Measurements from ENCODE around the gene RPRD1B. TPM values are rescaled to one million over a fixed set of nuclear protein-coding genes. Genes with fewer than 3 reads are reported as not detected.
"Not testable (repeated sequence)": the region's sequence is repeated elsewhere in the genome, so short reads cannot be mapped to it uniquely, and the experiment has no call there.

RPRD1B gene
- total RNA-seq, 4 donors from 2014 or later: 44.5 to 55.4 (median 52.4) TPM

- H3K27ac ChIP-seq: no peak overlapping the region
- H3K4me3 ChIP-seq: no peak overlapping the region
- no peaks in the 10 kb centered on the region for H3K9me3 ChIP-seq
- TF ChIP-seq, protein P1, sequence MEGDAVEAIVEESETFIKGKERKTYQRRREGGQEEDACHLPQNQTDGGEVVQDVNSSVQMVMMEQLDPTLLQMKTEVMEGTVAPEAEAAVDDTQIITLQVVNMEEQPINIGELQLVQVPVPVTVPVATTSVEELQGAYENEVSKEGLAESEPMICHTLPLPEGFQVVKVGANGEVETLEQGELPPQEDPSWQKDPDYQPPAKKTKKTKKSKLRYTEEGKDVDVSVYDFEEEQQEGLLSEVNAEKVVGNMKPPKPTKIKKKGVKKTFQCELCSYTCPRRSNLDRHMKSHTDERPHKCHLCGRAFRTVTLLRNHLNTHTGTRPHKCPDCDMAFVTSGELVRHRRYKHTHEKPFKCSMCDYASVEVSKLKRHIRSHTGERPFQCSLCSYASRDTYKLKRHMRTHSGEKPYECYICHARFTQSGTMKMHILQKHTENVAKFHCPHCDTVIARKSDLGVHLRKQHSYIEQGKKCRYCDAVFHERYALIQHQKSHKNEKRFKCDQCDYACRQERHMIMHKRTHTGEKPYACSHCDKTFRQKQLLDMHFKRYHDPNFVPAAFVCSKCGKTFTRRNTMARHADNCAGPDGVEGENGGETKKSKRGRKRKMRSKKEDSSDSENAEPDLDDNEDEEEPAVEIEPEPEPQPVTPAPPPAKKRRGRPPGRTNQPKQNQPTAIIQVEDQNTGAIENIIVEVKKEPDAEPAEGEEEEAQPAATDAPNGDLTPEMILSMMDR (IDR thresholded peaks at IDR 0.05): no peak
- no peak for TF ChIP-seq POLR2A (IDR thresholded peaks at IDR 0.05)
- H3K36me3 ChIP-seq: peaks cover 0 to 26% (median 0%) of the 10 kb centered on the region in 3 donors
- DNase-seq: no peak
- H3K4me1 ChIP-seq: no peaks in the 10 kb centered on the region
- H3K27me3 ChIP-seq: no peaks in the 10 kb centered on the region
These were observed 27.6 kb upstream of the RPRD1B start for GRCh38 chr20:38005903-38006302.

GRCh38 chr20:38007526-38007925 lies 26.0 kb upstream of the RPRD1B start:
- Histone ChIP-seq H3K4me1 (no peaks in the 10 kb centered on the region), H3K36me3 (peaks cover 0 to 26% (median 0%) of the 10 kb centered on the region in 3 donors), H3K4me3 (no peak overlapping the region), H3K9me3 (no peaks in the 10 kb centered on the region), H3K27ac (no peak overlapping the region), H3K27me3 (no peaks in the 10 kb centered on the region)
- TF ChIP-seq POLR2A (IDR thresholded peaks at IDR 0.05): no peak
- TF ChIP-seq, protein P1 (IDR thresholded peaks at IDR 0.05): no peak
- no peak for DNase-seq

GRCh38 chr20:38008233-38008944 lies 25.2 kb upstream of the RPRD1B start:
- Histone ChIP-seq H3K4me1 (no peaks in the 10 kb centered on the region), H3K27ac (no peak overlapping the region), H3K4me3 (no peak overlapping the region), H3K36me3 (peaks cover 0 to 26% (median 0%) of the 10 kb centered on the region in 3 donors), H3K27me3 (no peaks in the 10 kb centered on the region), H3K9me3 (no peaks in the 10 kb centered on the region)
- no peak for DNase-seq
- TF ChIP-seq, protein P1 (IDR thresholded peaks at IDR 0.05): no peak

GRCh38 chr20:38009416-38009815 lies 24.1 kb upstream of the RPRD1B start:
- not testable (repeated sequence) for H3K9me3 ChIP-seq, H3K27ac ChIP-seq, H3K4me3 ChIP-seq, DNase-seq, H3K4me1 ChIP-seq, H3K27me3 ChIP-seq
- peaks cover 0 to 30% (median 0%) of the 10 kb centered on the region in 3 donors for H3K36me3 ChIP-seq

DNA sequence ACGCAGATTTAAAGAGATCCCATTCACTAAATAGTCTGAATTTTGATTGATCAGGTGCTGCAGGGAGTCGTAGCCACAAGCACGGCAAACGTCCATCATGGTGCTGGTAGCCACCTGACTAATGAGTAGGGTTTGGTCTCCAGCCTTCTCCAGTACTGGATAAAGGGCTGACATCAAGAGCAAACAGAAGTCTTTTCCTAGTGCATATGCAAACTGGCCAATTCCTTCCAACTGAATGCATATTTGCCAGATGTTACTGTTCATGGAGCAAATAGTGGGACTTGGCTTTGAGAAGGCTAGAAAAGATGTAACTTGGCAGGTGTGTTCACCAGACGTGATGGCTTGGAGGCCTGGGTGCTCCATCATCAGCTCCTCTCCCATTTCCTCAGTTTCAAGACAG lies 21.9 kb upstream of the RPRD1B start:
- H3K9me3 ChIP-seq: no peaks in the 10 kb centered on the region
- no peak overlapping the region for H3K27ac ChIP-seq
- no peaks in the 10 kb centered on the region for H3K27me3 ChIP-seq
- no peak overlapping the region for H3K4me3 ChIP-seq
- H3K36me3 ChIP-seq: peaks cover 0 to 39% (median 0%) of the 10 kb centered on the region in 3 donors
- no peaks in the 10 kb centered on the region for H3K4me1 ChIP-seq
- DNase-seq: no peak
- no peak for TF ChIP-seq POLR2A (IDR thresholded peaks at IDR 0.05)
- TF ChIP-seq, protein P1 (IDR thresholded peaks at IDR 0.05): no peak

GRCh38 chr20:38012332-38012731 lies 21.2 kb upstream of the RPRD1B start:
- H3K27ac ChIP-seq: no peak overlapping the region
- no peak overlapping the region for H3K4me3 ChIP-seq
- H3K9me3 ChIP-seq: no peaks in the 10 kb centered on the region
- peaks cover 0 to 45% (median 3%) of the 10 kb centered on the region in 3 donors for H3K36me3 ChIP-seq
- TF ChIP-seq, protein P1 (IDR thresholded peaks at IDR 0.05): no peak
- no peak for TF ChIP-seq POLR2A (IDR thresholded peaks at IDR 0.05)
- H3K4me1 ChIP-seq: no peaks in the 10 kb centered on the region
- H3K27me3 ChIP-seq: no peaks in the 10 kb centered on the region
- DNase-seq: no peak

Measured in Peyer's patch (tissue), 4 donors.